HUDEP-2 (cell line): ENCODE data around the gene CD3E.
"Not testable (repeated sequence)": the region's sequence is repeated elsewhere in the genome, so short reads cannot be mapped to it uniquely, and the experiment has no call there.

Experiments used
- DNase-seq, 76 experiments: peaks; one replicate each; lab custom pipeline; 2025; ENCODE audit not compliant: unreplicated experiment in 76 of 76; lab: John Stamatoyannopoulos, UW

The CD3E gene

GRCh38 chr11:118289401-118289800 lies 15.1 kb upstream of the CD3E start:
- no peak for DNase-seq

GRCh38 chr11:118290923-118291322 lies 13.6 kb upstream of the CD3E start:
- peak in 4 of 76 experiments; percentile 2 to 15 (median 10) for DNase-seq

- no peak for DNase-seq
Measured at GRCh38 chr11:118291477-118292135, 12.9 kb upstream of the CD3E start.

GRCh38 chr11:118294053-118294452 lies 10.5 kb upstream of the CD3E start:
- DNase-seq, result no peak

- DNase-seq, result no peak
Measured at GRCh38 chr11:118295199-118295598, 9.3 kb upstream of the CD3E start.

- DNase-seq, result peak in 2 of 76 experiments; percentile 3 to 9
Measured at GRCh38 chr11:118295815-118296454, 8.6 kb upstream of the CD3E start.

- DNase-seq, result no peak
Measured at GRCh38 chr11:118301600-118302195, 2.8 kb upstream of the CD3E start.

- DNase-seq, result no peak
Measured at GRCh38 chr11:118304227-118304567, 333 bp upstream of the CD3E start.

GRCh38 chr11:118305726-118306125 lies 1.2 kb downstream of the CD3E start:
- DNase-seq, result no peak

GRCh38 chr11:118306556-118306955 lies 2.0 kb downstream of the CD3E start:
- DNase-seq, result no peak

GRCh38 chr11:118308995-118309528 lies 4.5 kb downstream of the CD3E start:
- DNase-seq, result not testable (repeated sequence)

- no peak for DNase-seq
Measured at GRCh38 chr11:118310271-118310670, 5.7 kb downstream of the CD3E start.

- no peak for DNase-seq
Measured at GRCh38 chr11:118310781-118311485, 6.4 kb downstream of the CD3E start.

GRCh38 chr11:118311518-118311917 lies 7.0 kb downstream of the CD3E start:
- DNase-seq, result no peak

- DNase-seq, result no peak
Measured at GRCh38 chr11:118312328-118312727, 7.8 kb downstream of the CD3E start.

GRCh38 chr11:118313242-118313641 lies 8.7 kb downstream of the CD3E start:
- DNase-seq, result no peak

- no peak for DNase-seq
Measured at GRCh38 chr11:118314988-118315411, 10.5 kb downstream of the CD3E start.

- DNase-seq, result no peak
Measured at GRCh38 chr11:118318124-118318523, 13.6 kb downstream of the CD3E start.

- DNase-seq, result no peak
Measured at GRCh38 chr11:118318581-118319336, 14.2 kb downstream of the CD3E start.

GRCh38 chr11:118319337-118319707 lies 14.8 kb downstream of the CD3E start:
- no peak for DNase-seq

GRCh38 chr11:118320515-118320914 lies 16.0 kb downstream of the CD3E start:
- DNase-seq, result no peak
